Heart right ventricle (tissue), 16 donors: Measurements from ENCODE around the gene MYO5B. TPM values are rescaled to one million over a fixed set of nuclear protein-coding genes. Genes with fewer than 3 reads are reported as not detected.

ENCODE experiments used
- ATAC-seq, 8 donors: fragments of 200-7000 bp; cut with Tn5 transposase; one replicate each; pipeline ENCODE4 v1.9.1; 2020; ENCODE audit warnings: mild to moderate bottlenecking in 8 of 8, moderate library complexity in 8 of 8, moderate number of reproducible peaks in 1 of 8
- DNase-seq, 2 donors: peaks; one replicate each; pipeline ENCODE4 v3.0.0-alpha.2; 2020
- H3K27ac ChIP-seq, 10 donors: fragments of 200-600 bp; sonication (generic) in 2 of 10; one replicate each; pipeline versions ENCODE4 v1.5.0 to v1.8.0; 2020 to 2022; ENCODE audit warnings: mild to moderate bottlenecking in 3 of 10
- H3K27me3 ChIP-seq, 7 donors: fragments of 200-600 bp; one replicate each; pipeline ENCODE4 v1.8.0; 2021 to 2022; ENCODE audit warnings: mild to moderate bottlenecking in 2 of 7
- H3K36me3 ChIP-seq, 9 donors: fragments of 200-600 bp; sonication (generic) in 1 of 9; one replicate each; pipeline versions ENCODE4 v1.5.0 to v1.8.0; 2020 to 2022; ENCODE audit warnings: mild to moderate bottlenecking in 2 of 9
- H3K4me1 ChIP-seq, 9 donors: fragments of 200-600 bp; sonication (generic) in 1 of 9; one replicate each; pipeline versions ENCODE4 v1.5.0 to v1.8.0; 2020 to 2022; ENCODE audit warnings: mild to moderate bottlenecking in 4 of 9
- H3K4me3 ChIP-seq, 10 donors: fragments of 200-600 bp; sonication (generic) in 2 of 10; one replicate each; pipeline versions ENCODE4 v1.5.0 to v1.8.0; 2020 to 2022; ENCODE audit warnings: mild to moderate bottlenecking in 7 of 10, moderate library complexity in 2 of 10
- H3K9me3 ChIP-seq, 11 donors: fragments of 200-600 bp in 10 of 11; sonication (generic) in 2 of 11; one replicate each; pipeline versions ENCODE4 v1.5.0 to v1.8.0; 2013 to 2022; ENCODE audit warnings: mild to moderate bottlenecking in 2 of 11, control low read depth in 1 of 11, moderate library complexity in 1 of 11
- CTCF ChIP-seq, 9 donors: fragments of 200-600 bp; sonication (generic) in 2 of 9; IDR thresholded peaks; one replicate each; pipeline versions ENCODE4 v1.5.0 to v1.8.0; 2021 to 2022; ENCODE audit warnings: antibody characterized with exemption in 9 of 9, mild to moderate bottlenecking in 5 of 9, moderate library complexity in 1 of 9
- WGBS, 2 donors: extraction: QIAGEN DNeasy Blood & Tissue Kit; methylation state at CpG; one replicate each; pipeline ENCODE4 v1.1.7; 2013; ENCODE audit warnings: inconsistent platforms in 1 of 2; 5-methylcytosine and 5-hydroxymethylcytosine counted together
- intact Hi-C, 10 donors: fragments of 100-400 bp; cut with DNase I; formaldehyde crosslinking; loops; one replicate each; pipeline versions ENCODE4 v1.11.1 to v1.14.2; 2022
- polyA plus RNA-seq, 2 donors: library from polyadenylated mRNA; stranded (reverse); fragments of 200-250 nt; gene quantifications; one replicate each; pipeline ENCODE4 v1.2.3, GENCODE V29; 2013
- total RNA-seq, 10 donors: library from RNA; stranded (reverse); fragmentation: NEBNext Ultra II Directional in 3 of 10; extraction: Animal tissue kit (Norgen Biotek cat#: 25700) in 3 of 10; gene quantifications; one replicate each; pipeline versions ENCODE4 v1.2.1 to v1.2.4, GENCODE V29; 2021 to 2023
- donor health status: Arrhythmogenic right ventricular cardiomyopathy.
- donor health status: ischemic (EF 13 %, LVEDD 7.1; RV severe dilation, severe dysfunction).
- donor health status: healthy with polysubstance abuse.
- donor health status: DM: no; HTN: yes; CAD: no.
- donor health status: DM: no; HTN: no; CAD: no.
- donor health status: ischemic (EF 25% LVEDD 6.9; RV normal size, moderate dysfunction).
- donor health status: ischemic (EF 25% LVEDD 5.7; RV mildly dilated, moderate dysfunction).
- donor health status: healthy.
- donor health status: DM: yes; HTN: yes; CAD: no.
- donor health status: Ischemic cardiomyopathy.
- donor health status: ischemic (EF 35%, LVEDD 5.7; RV mildly dilated, moderate dysfunction).
- donor health status: nonischemic (EF 11% LVEDD 7.7; RV severe dilation, severe dysfunction).
- donor health status: DM: yes; HTN: yes; CAD: no.
- donor health status: PGD.
- donor health status: ischemic (EF 29% LVEDD 5.4; RV normal size, mild dysfunction).
- donor health status: nonischemic (EF 23%, LVEDD 6.1; RV moderate dilation, normal function).

Gene MYO5B
- total and polyA plus RNA-seq, 12 donors: 0.20 to 3.7 (median 0.93) TPM

- H3K9me3 ChIP-seq: no peaks in the 10 kb centered on the region
- TF ChIP-seq CTCF (IDR thresholded peaks at IDR 0.05): no peak
- H3K27ac ChIP-seq: no peak overlapping the region
- intact Hi-C loops: no loop called here
- H3K4me3 ChIP-seq: no peak overlapping the region
- no peak for ATAC-seq
- no peak for DNase-seq
- H3K27me3 ChIP-seq: peaks cover 0 to 3% (median 0%) of the 10 kb centered on the region in 7 donors
- no peaks in the 10 kb centered on the region for H3K36me3 ChIP-seq
- 72 to 74% methylated on average over 2 of the region's 2 CpGs for WGBS, 2 donors
- peaks cover 0 to 25% (median 0%) of the 10 kb centered on the region in 9 donors for H3K4me1 ChIP-seq
Observed at GRCh38 chr18:50094221-50094773, 100.7 kb downstream of the MYO5B start.

GRCh38 chr18:50093366-50094064 lies 101.4 kb downstream of the MYO5B start:
- peaks cover 0 to 25% (median 0%) of the 10 kb centered on the region in 9 donors for H3K4me1 ChIP-seq
- H3K4me3 ChIP-seq: no peak overlapping the region
- DNase-seq (no peak), ATAC-seq (no peak)
- peaks cover 0 to 3% (median 0%) of the 10 kb centered on the region in 7 donors for H3K27me3 ChIP-seq
- WGBS, 2 donors: 68 to 70% methylated on average over 6 of the region's 6 CpGs
- no peaks in the 10 kb centered on the region for H3K9me3 ChIP-seq
- H3K27ac ChIP-seq: no peak overlapping the region
- H3K36me3 ChIP-seq: no peaks in the 10 kb centered on the region
- TF ChIP-seq CTCF (IDR thresholded peaks at IDR 0.05): no peak
- intact Hi-C loops: no loop called here

GRCh38 chr18:50092245-50092805 lies 102.6 kb downstream of the MYO5B start:
- Histone ChIP-seq H3K27me3 (peaks cover 0 to 3% (median 0%) of the 10 kb centered on the region in 7 donors), H3K27ac (no peak overlapping the region), H3K4me1 (peaks cover 0 to 25% (median 0%) of the 10 kb centered on the region in 9 donors), H3K36me3 (no peaks in the 10 kb centered on the region), H3K9me3 (no peaks in the 10 kb centered on the region), H3K4me3 (no peak overlapping the region)
- ATAC-seq (no peak), DNase-seq (no peak)
- no peak for TF ChIP-seq CTCF (IDR thresholded peaks at IDR 0.05)
- 62 to 67% methylated on average over 3 of the region's 3 CpGs for WGBS, 2 donors
- intact Hi-C loops: no loop called here

- ATAC-seq (peak in 3 of 8 donors; percentile 15 to 49 (median 39)), DNase-seq (no peak)
- no peak for TF ChIP-seq CTCF (IDR thresholded peaks at IDR 0.05)
- no peak overlapping the region for H3K27ac ChIP-seq
- 83 to 87% methylated on average over 2 of the region's 2 CpGs for WGBS, 2 donors
- peaks cover 0 to 25% (median 0%) of the 10 kb centered on the region in 9 donors for H3K4me1 ChIP-seq
- H3K27me3 ChIP-seq: peaks cover 0 to 3% (median 0%) of the 10 kb centered on the region in 7 donors
- no peaks in the 10 kb centered on the region for H3K36me3 ChIP-seq
- H3K4me3 ChIP-seq: no peak overlapping the region
- intact Hi-C loops: no loop called here
- no peaks in the 10 kb centered on the region for H3K9me3 ChIP-seq
Observed at GRCh38 chr18:50091509-50092244, 103.3 kb downstream of the MYO5B start.
